SK-N-SH treated with all-trans-retinoic acid at 6 μM for 48 hours (cell line): ENCODE results near the gene TMEM150B.

ENCODE experiments used
- ATAC-seq: fragments of 200-7000 bp; cut with Tn5 transposase; 3 replicates; pipeline ENCODE4 v1.9.1; 2020; ENCODE audit warnings: mild to moderate bottlenecking, moderate library complexity
- ARNTL ChIP-seq: fragments of 450-650 bp; formaldehyde crosslinking; IDR thresholded peaks from 2 replicates; pipeline ENCODE4 v1.5.0; 2020; ENCODE audit warnings: low read depth, mild to moderate bottlenecking, moderate library complexity, borderline replicate concordance
- BACH2 ChIP-seq: fragments of 250-450 bp; sonication (Bioruptor Pico); IDR thresholded peaks from 2 replicates; pipeline ENCODE4 v1.9.0; 2021; ENCODE audit warnings: mild to moderate bottlenecking, borderline replicate concordance
- CSDC2 ChIP-seq: fragments of 250-450 bp; sonication (Bioruptor Pico); IDR thresholded peaks from 2 replicates; pipeline ENCODE4 v1.5.0; 2020; ENCODE audit warnings: mild to moderate bottlenecking, moderate library complexity
- ESRRG ChIP-seq: fragments of 250-450 bp; sonication (Bioruptor Pico); IDR thresholded peaks from 2 replicates; pipeline ENCODE4 v1.6.1; 2021; ENCODE audit warnings: mild to moderate bottlenecking
- GLIS3 ChIP-seq: fragments of 250-450 bp; sonication (Bioruptor Pico); IDR thresholded peaks from 2 replicates; pipeline ENCODE4 v1.5.0; 2020; ENCODE audit warnings: mild to moderate bottlenecking, moderate library complexity
- PPARA ChIP-seq: fragments of 250-450 bp; sonication (Bioruptor Pico); IDR thresholded peaks from 2 replicates; pipeline ENCODE4 v1.5.0; 2020; ENCODE audit warnings: mild to moderate bottlenecking, borderline replicate concordance
- TOX ChIP-seq: fragments of 250-450 bp; sonication (Bioruptor Pico); IDR thresholded peaks from 2 replicates; pipeline ENCODE4 v1.8.0; 2021; ENCODE audit warnings: mild to moderate bottlenecking, moderate library complexity, borderline replicate concordance
- ZC3H10 ChIP-seq: fragments of 250-450 bp; sonication (Bioruptor Pico); IDR thresholded peaks from 2 replicates; pipeline ENCODE4 v1.5.1; 2021; ENCODE audit warnings: mild to moderate bottlenecking, moderate library complexity
- ZFP3 ChIP-seq: fragments of 250-450 bp; sonication (Bioruptor Pico); IDR thresholded peaks from 2 replicates; pipeline ENCODE4 v1.5.0; 2020; ENCODE audit warnings: mild to moderate bottlenecking, moderate library complexity
- ZFP30 ChIP-seq: fragments of 450-650 bp; formaldehyde crosslinking; IDR thresholded peaks from 2 replicates; pipeline ENCODE4 v1.5.0; 2022; ENCODE audit warnings: mild to moderate bottlenecking, moderate library complexity
- ZNF565 ChIP-seq: fragments of 450-650 bp; formaldehyde crosslinking; conservative IDR thresholded peaks from 2 replicates; pipeline ENCODE4 v1.5.0; 2020; ENCODE audit warnings: low read depth, mild to moderate bottlenecking, moderate library complexity
- ZNF70 ChIP-seq: fragments of 450-650 bp; formaldehyde crosslinking; IDR thresholded peaks from 2 replicates; pipeline ENCODE4 v1.5.0; 2020; ENCODE audit warnings: mild to moderate bottlenecking, moderate library complexity
- ZNF8 ChIP-seq: fragments of 450-650 bp; formaldehyde crosslinking; IDR thresholded peaks from 2 replicates; pipeline ENCODE4 v1.5.0; 2020; ENCODE audit warnings: mild to moderate bottlenecking, moderate library complexity
- TF ChIP-seq, protein P1 (sequence below): fragments of 250-450 bp; sonication (Bioruptor Pico); IDR thresholded peaks from 2 replicates; pipeline ENCODE4 v1.5.1; 2020; ENCODE audit warnings: low read depth, mild to moderate bottlenecking, moderate library complexity
- TF ChIP-seq, protein P2 (sequence below): fragments of 250-450 bp; sonication (Bioruptor Pico); IDR thresholded peaks from 2 replicates; pipeline ENCODE4 v1.5.0; 2020; ENCODE audit warnings: mild to moderate bottlenecking, moderate library complexity
- TF ChIP-seq, protein P3 (sequence below): fragments of 250-450 bp; sonication (Bioruptor Pico); IDR thresholded peaks from 2 replicates; pipeline ENCODE4 v1.8.0; 2020; ENCODE audit warnings: mild to moderate bottlenecking, moderate library complexity, borderline replicate concordance
- TF ChIP-seq, protein P4 (sequence below): fragments of 250-450 bp; sonication (Bioruptor Pico); IDR thresholded peaks from 2 replicates; pipeline ENCODE4 v1.5.1; 2021; ENCODE audit warnings: mild to moderate bottlenecking, moderate library complexity

TMEM150B gene

DNA sequence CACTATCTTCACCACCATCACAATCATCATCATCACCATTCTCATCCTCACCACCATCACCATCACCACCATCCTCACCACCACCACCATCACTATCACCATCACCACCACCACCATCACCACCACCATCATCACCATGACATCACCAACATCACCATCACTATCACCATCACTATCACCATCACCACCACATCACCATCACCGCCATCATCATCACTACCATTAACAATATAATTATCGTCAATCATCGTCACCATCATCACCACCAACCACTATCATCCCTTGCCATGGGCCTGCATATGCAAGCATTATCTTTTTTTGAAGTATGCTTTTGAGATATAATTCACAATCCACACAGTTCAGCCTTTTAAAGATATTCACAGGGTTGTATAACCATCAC, 58.7 kb downstream of the TMEM150B start (continued):
- TF ChIP-seq, protein P1, sequence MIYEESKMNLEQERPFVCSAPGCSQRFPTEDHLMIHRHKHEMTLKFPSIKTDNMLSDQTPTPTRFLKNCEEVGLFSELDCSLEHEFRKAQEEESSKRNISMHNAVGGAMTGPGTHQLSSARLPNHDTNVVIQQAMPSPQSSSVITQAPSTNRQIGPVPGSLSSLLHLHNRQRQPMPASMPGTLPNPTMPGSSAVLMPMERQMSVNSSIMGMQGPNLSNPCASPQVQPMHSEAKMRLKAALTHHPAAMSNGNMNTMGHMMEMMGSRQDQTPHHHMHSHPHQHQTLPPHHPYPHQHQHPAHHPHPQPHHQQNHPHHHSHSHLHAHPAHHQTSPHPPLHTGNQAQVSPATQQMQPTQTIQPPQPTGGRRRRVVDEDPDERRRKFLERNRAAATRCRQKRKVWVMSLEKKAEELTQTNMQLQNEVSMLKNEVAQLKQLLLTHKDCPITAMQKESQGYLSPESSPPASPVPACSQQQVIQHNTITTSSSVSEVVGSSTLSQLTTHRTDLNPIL = no peak
- TF ChIP-seq PPARA (CRISPR knock-in tag) (no peak), CSDC2 (no peak), ZC3H10 (CRISPR knock-in tag) (no peak), TOX (CRISPR knock-in tag) (no peak), ZFP3 (CRISPR knock-in tag) (no peak)
- TF ChIP-seq, protein P2, sequence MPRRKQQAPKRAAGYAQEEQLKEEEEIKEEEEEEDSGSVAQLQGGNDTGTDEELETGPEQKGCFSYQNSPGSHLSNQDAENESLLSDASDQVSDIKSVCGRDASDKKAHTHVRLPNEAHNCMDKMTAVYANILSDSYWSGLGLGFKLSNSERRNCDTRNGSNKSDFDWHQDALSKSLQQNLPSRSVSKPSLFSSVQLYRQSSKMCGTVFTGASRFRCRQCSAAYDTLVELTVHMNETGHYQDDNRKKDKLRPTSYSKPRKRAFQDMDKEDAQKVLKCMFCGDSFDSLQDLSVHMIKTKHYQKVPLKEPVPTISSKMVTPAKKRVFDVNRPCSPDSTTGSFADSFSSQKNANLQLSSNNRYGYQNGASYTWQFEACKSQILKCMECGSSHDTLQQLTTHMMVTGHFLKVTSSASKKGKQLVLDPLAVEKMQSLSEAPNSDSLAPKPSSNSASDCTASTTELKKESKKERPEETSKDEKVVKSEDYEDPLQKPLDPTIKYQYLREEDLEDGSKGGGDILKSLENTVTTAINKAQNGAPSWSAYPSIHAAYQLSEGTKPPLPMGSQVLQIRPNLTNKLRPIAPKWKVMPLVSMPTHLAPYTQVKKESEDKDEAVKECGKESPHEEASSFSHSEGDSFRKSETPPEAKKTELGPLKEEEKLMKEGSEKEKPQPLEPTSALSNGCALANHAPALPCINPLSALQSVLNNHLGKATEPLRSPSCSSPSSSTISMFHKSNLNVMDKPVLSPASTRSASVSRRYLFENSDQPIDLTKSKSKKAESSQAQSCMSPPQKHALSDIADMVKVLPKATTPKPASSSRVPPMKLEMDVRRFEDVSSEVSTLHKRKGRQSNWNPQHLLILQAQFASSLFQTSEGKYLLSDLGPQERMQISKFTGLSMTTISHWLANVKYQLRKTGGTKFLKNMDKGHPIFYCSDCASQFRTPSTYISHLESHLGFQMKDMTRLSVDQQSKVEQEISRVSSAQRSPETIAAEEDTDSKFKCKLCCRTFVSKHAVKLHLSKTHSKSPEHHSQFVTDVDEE (CRISPR knock-in tag) = no peak
- TF ChIP-seq, all 23 proteins: peak for 0

DNA sequence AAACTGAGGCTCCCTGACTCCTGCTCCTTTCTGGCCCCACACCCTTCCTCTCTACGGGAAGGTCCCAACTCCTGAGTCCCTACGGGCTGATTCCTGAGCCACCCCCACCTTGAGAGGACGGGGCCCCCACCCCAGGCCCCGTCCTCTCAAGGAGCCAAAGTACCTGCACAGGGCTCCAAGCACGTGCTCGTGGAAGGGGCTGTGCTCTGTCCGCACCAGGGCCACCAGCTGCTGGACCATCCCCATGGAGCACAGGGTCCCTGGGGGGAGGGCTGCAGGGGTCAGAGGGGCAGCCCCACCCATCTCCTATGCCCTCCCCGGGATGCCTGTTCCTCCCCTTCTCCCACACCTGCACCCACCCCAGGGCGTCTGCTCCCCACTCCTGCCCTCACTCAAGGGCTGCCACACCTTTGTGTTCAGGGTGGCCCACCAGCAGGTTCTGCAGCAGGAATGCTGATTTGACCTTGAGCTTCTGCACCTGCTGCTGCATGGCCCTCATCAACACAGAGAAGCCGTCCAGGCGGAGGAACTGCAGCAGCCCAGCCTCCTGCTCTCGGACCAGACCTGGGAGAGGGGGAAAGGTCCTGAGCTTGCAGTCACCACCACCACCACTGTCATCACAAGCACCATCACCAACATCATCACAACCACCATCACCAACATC, 59.3 kb downstream of the TMEM150B start:
- ATAC-seq = no peak

More for the DNA sequence above, 59.3 kb downstream of the TMEM150B start:
- TF ChIP-seq, protein P2 (CRISPR knock-in tag) = no peak
- TF ChIP-seq GLIS3 = no peak
- TF ChIP-seq, protein P3, sequence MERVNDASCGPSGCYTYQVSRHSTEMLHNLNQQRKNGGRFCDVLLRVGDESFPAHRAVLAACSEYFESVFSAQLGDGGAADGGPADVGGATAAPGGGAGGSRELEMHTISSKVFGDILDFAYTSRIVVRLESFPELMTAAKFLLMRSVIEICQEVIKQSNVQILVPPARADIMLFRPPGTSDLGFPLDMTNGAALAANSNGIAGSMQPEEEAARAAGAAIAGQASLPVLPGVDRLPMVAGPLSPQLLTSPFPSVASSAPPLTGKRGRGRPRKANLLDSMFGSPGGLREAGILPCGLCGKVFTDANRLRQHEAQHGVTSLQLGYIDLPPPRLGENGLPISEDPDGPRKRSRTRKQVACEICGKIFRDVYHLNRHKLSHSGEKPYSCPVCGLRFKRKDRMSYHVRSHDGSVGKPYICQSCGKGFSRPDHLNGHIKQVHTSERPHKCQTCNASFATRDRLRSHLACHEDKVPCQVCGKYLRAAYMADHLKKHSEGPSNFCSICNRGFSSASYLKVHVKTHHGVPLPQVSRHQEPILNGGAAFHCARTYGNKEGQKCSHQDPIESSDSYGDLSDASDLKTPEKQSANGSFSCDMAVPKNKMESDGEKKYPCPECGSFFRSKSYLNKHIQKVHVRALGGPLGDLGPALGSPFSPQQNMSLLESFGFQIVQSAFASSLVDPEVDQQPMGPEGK (CRISPR knock-in tag) = no peak
- no peak for TF ChIP-seq BACH2 (CRISPR knock-in tag)
- TF ChIP-seq TOX (CRISPR knock-in tag) = no peak
- no peak for TF ChIP-seq ZNF70 (CRISPR knock-in tag)
- no peak for TF ChIP-seq ESRRG (CRISPR knock-in tag)
- no peak for TF ChIP-seq ARNTL (CRISPR knock-in tag)
- TF ChIP-seq ZNF8 (CRISPR knock-in tag) = no peak
- TF ChIP-seq, protein P4, sequence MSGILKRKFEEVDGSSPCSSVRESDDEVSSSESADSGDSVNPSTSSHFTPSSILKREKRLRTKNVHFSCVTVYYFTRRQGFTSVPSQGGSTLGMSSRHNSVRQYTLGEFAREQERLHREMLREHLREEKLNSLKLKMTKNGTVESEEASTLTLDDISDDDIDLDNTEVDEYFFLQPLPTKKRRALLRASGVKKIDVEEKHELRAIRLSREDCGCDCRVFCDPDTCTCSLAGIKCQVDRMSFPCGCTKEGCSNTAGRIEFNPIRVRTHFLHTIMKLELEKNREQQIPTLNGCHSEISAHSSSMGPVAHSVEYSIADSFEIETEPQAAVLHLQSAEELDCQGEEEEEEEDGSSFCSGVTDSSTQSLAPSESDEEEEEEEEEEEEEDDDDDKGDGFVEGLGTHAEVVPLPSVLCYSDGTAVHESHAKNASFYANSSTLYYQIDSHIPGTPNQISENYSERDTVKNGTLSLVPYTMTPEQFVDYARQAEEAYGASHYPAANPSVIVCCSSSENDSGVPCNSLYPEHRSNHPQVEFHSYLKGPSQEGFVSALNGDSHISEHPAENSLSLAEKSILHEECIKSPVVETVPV (CRISPR knock-in tag) = no peak
- no peak for TF ChIP-seq CSDC2
- TF ChIP-seq ZFP30 (CRISPR knock-in tag) = no peak
- TF ChIP-seq ZNF565 (CRISPR knock-in tag) = no peak
- TF ChIP-seq, protein P1 = no peak
- no peak for TF ChIP-seq ZFP3 (CRISPR knock-in tag)
- no peak for TF ChIP-seq ZC3H10 (CRISPR knock-in tag)
